ENCODE data around the gene EWSR1.

EWSR1 gene

GRCh38 chr22:29335656-29336055, 67.6 kb downstream of the EWSR1 start:
- H3K36me3 ChIP-seq (ENCODE audit: control insufficient read depth, low read length): peaks cover 91% of the 10 kb centered on the region
- no peak overlapping the region for H3K27ac ChIP-seq (ENCODE audit: low read depth, low read length)
- no peaks in the 10 kb centered on the region for H3K4me1 ChIP-seq (ENCODE audit: control insufficient read depth, low read length)
- H3K27me3 ChIP-seq (ENCODE audit: control insufficient read depth, low read length): no peaks in the 10 kb centered on the region
- TF ChIP-seq CTCF (IDR thresholded peaks at IDR 0.05; ENCODE audit: low read depth, low read length, poor library complexity, severe bottlenecking) (no peak), EZH2phosphoT487 (IDR thresholded peaks at IDR 0.05; ENCODE audit: borderline replicate concordance, low read length) (no peak)
- no peaks in the 10 kb centered on the region for H3K9me2 ChIP-seq (replicated peaks; ENCODE audit: control insufficient read depth, low read length)
- no peak overlapping the region for H3K4me3 ChIP-seq (ENCODE audit: low read length)
- no peaks in the 10 kb centered on the region for H3K9me3 ChIP-seq (ENCODE audit: control insufficient read depth, insufficient read depth, low read length)
- H4K20me1 ChIP-seq (ENCODE audit: control insufficient read depth, insufficient read depth, low read depth, low read length): no peaks in the 10 kb centered on the region
- H3K4me2 ChIP-seq (ENCODE audit: low read length): no peak overlapping the region
- H3K79me2 ChIP-seq (ENCODE audit: control insufficient read depth, low read length): no peaks in the 10 kb centered on the region
- H3F3A ChIP-seq (ENCODE audit: control insufficient read depth, insufficient read depth): no peaks in the 10 kb centered on the region

- TF ChIP-seq EZH2phosphoT487 (IDR thresholded peaks at IDR 0.05; ENCODE audit: borderline replicate concordance, low read length): no peak
- TF ChIP-seq CTCF (IDR thresholded peaks at IDR 0.05; ENCODE audit: low read depth, low read length, poor library complexity, severe bottlenecking): no peak
- H3K4me2 ChIP-seq (ENCODE audit: low read length): no peak overlapping the region
- H3K9me2 ChIP-seq (replicated peaks; ENCODE audit: control insufficient read depth, low read length): no peaks in the 10 kb centered on the region
- H3F3A ChIP-seq (ENCODE audit: control insufficient read depth, insufficient read depth): no peaks in the 10 kb centered on the region
- no peaks in the 10 kb centered on the region for H3K27me3 ChIP-seq (ENCODE audit: control insufficient read depth, low read length)
- no peaks in the 10 kb centered on the region for H3K4me1 ChIP-seq (ENCODE audit: control insufficient read depth, low read length)
- no peaks in the 10 kb centered on the region for H3K9me3 ChIP-seq (ENCODE audit: control insufficient read depth, insufficient read depth, low read length)
- no peaks in the 10 kb centered on the region for H4K20me1 ChIP-seq (ENCODE audit: control insufficient read depth, insufficient read depth, low read depth, low read length)
- H3K27ac ChIP-seq (ENCODE audit: low read depth, low read length): no peak overlapping the region
- H3K36me3 ChIP-seq (ENCODE audit: control insufficient read depth, low read length): peaks cover 91% of the 10 kb centered on the region
- H3K4me3 ChIP-seq (ENCODE audit: low read length): no peak overlapping the region
- H3K79me2 ChIP-seq (ENCODE audit: control insufficient read depth, low read length): no peaks in the 10 kb centered on the region
These were observed 68.9 kb downstream of the EWSR1 start for GRCh38 chr22:29336751-29337490.

GRCh38 chr22:29337631-29338284, 69.7 kb downstream of the EWSR1 start:
- no peaks in the 10 kb centered on the region for H3K27me3 ChIP-seq (ENCODE audit: control insufficient read depth, low read length)
- H3K4me1 ChIP-seq (ENCODE audit: control insufficient read depth, low read length): no peaks in the 10 kb centered on the region
- H3K9me2 ChIP-seq (replicated peaks; ENCODE audit: control insufficient read depth, low read length): no peaks in the 10 kb centered on the region
- H3K4me3 ChIP-seq (ENCODE audit: low read length): no peak overlapping the region
- H3K36me3 ChIP-seq (ENCODE audit: control insufficient read depth, low read length): peaks cover 91% of the 10 kb centered on the region
- no peak for TF ChIP-seq CTCF (IDR thresholded peaks at IDR 0.05; ENCODE audit: low read depth, low read length, poor library complexity, severe bottlenecking)
- no peak for TF ChIP-seq EZH2phosphoT487 (IDR thresholded peaks at IDR 0.05; ENCODE audit: borderline replicate concordance, low read length)
- H3K27ac ChIP-seq (ENCODE audit: low read depth, low read length): no peak overlapping the region
- H3K9me3 ChIP-seq (ENCODE audit: control insufficient read depth, insufficient read depth, low read length): no peaks in the 10 kb centered on the region
- H4K20me1 ChIP-seq (ENCODE audit: control insufficient read depth, insufficient read depth, low read depth, low read length): no peaks in the 10 kb centered on the region
- H3K4me2 ChIP-seq (ENCODE audit: low read length): no peak overlapping the region
- no peaks in the 10 kb centered on the region for H3K79me2 ChIP-seq (ENCODE audit: control insufficient read depth, low read length)
- no peaks in the 10 kb centered on the region for H3F3A ChIP-seq (ENCODE audit: control insufficient read depth, insufficient read depth)
